Measurements from ENCODE around the gene VPS33A.

DNA sequence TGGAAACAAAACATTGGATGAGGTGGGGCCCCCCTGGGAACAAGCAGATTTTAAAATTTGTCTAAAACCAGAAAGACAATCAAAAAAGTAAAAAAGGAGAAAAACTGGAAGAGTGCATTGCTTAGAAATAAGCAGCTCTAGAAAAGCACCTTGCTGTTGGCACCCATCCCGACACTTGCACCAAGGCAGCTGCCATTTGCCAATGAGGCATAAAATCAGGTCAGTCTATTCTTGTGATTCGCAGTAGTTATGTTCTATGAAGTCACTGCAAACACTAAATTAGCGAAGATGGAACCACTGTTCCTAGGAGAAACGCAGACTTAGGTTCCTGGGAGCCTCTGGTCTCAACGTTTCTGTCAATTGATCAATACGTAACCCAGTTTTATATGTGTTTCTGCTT, 16.2 kb downstream of the VPS33A start:
- TF ChIP-seq, protein P1, sequence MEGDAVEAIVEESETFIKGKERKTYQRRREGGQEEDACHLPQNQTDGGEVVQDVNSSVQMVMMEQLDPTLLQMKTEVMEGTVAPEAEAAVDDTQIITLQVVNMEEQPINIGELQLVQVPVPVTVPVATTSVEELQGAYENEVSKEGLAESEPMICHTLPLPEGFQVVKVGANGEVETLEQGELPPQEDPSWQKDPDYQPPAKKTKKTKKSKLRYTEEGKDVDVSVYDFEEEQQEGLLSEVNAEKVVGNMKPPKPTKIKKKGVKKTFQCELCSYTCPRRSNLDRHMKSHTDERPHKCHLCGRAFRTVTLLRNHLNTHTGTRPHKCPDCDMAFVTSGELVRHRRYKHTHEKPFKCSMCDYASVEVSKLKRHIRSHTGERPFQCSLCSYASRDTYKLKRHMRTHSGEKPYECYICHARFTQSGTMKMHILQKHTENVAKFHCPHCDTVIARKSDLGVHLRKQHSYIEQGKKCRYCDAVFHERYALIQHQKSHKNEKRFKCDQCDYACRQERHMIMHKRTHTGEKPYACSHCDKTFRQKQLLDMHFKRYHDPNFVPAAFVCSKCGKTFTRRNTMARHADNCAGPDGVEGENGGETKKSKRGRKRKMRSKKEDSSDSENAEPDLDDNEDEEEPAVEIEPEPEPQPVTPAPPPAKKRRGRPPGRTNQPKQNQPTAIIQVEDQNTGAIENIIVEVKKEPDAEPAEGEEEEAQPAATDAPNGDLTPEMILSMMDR (IDR thresholded peaks at IDR 0.05; ENCODE audit: poor library complexity), result no peak
- no peak for TF ChIP-seq EZH2phosphoT487 (IDR thresholded peaks at IDR 0.05; ENCODE audit: low read depth, severe bottlenecking, unreplicated experiment)

All from hepatocyte (in vitro differentiated cells).